DOHH2 (cell line): Measurements from ENCODE around the gene GALNT12.

Experiments
- H3F3A ChIP-seq: fragments of 200-600 bp; sonication (generic), shearing (Covaris generic); 2 replicates; pipeline ENCODE4 v1.6.0; 2016; ENCODE audit warnings: antibody characterized with exemption, mild to moderate bottlenecking; ENCODE audit not compliant: control insufficient read depth, insufficient read depth
- H3K27ac ChIP-seq: fragments of 200-600 bp; sonication (generic); 2 replicates; pipeline ENCODE4 v1.5.1; 2014; ENCODE audit warnings: low read depth, mild to moderate bottlenecking, low read length, moderate library complexity
- H3K27me3 ChIP-seq: fragments of 200-600 bp; sonication (generic); 2 replicates; pipeline ENCODE4 v1.6.1; 2014; ENCODE audit warnings: mild to moderate bottlenecking, low read length, mixed read lengths; ENCODE audit not compliant: control insufficient read depth
- H3K36me3 ChIP-seq: fragments of 200-600 bp; sonication (generic); 2 replicates; pipeline ENCODE4 v1.6.1; 2014; ENCODE audit warnings: mild to moderate bottlenecking, low read length, moderate library complexity, mixed read lengths; ENCODE audit not compliant: control insufficient read depth
- H3K4me1 ChIP-seq: fragments of 200-600 bp; sonication (generic); 2 replicates; pipeline ENCODE4 v1.6.1; 2014; ENCODE audit warnings: mild to moderate bottlenecking, low read length, mixed read lengths; ENCODE audit not compliant: control insufficient read depth
- H3K4me2 ChIP-seq: fragments of 200-600 bp; sonication (generic); 2 replicates; pipeline ENCODE4 v1.6.0; 2014; ENCODE audit warnings: mild to moderate bottlenecking, low read length, moderate library complexity
- H3K4me3 ChIP-seq: fragments of 200-600 bp; sonication (generic); 2 replicates; pipeline ENCODE4 v1.5.1; 2014; ENCODE audit warnings: mild to moderate bottlenecking, low read length, mixed read lengths
- H3K79me2 ChIP-seq: fragments of 200-600 bp; sonication (generic); 2 replicates; pipeline ENCODE4 v1.6.1; 2014; ENCODE audit warnings: mild to moderate bottlenecking, low read length, mixed read lengths; ENCODE audit not compliant: control insufficient read depth
- H3K9me2 ChIP-seq: fragments of 200-600 bp; sonication (generic); replicated peaks from 2 replicates; pipeline ENCODE4 v1.6.1; 2014; ENCODE audit warnings: mild to moderate bottlenecking, low read length, mixed read lengths; ENCODE audit not compliant: control insufficient read depth
- H3K9me3 ChIP-seq: fragments of 200-600 bp; sonication (generic); 2 replicates; pipeline ENCODE4 v1.6.1; 2014; ENCODE audit warnings: antibody characterized with exemption, low read length, mixed read lengths; ENCODE audit not compliant: control insufficient read depth, insufficient read depth
- H4K20me1 ChIP-seq: fragments of 200-600 bp; sonication (generic); 2 replicates; pipeline ENCODE4 v1.6.0; 2014; ENCODE audit warnings: low read depth, mild to moderate bottlenecking, antibody characterized with exemption, low read length, moderate library complexity; ENCODE audit not compliant: control insufficient read depth, insufficient read depth
- CTCF ChIP-seq: fragments of 200-600 bp; sonication (generic); IDR thresholded peaks from one replicate; pipeline ENCODE4 v1.5.1; 2014; ENCODE audit warnings: antibody characterized with exemption, mild to moderate bottlenecking, low read depth, low read length; ENCODE audit not compliant: poor library complexity, severe bottlenecking
- EZH2phosphoT487 ChIP-seq: fragments of 200-600 bp; sonication (generic); IDR thresholded peaks from 2 replicates; pipeline ENCODE4 v1.6.1; 2017; ENCODE audit warnings: borderline replicate concordance, mild to moderate bottlenecking, antibody characterized with exemption, low read length, moderate library complexity, mixed read lengths

GALNT12 gene

GRCh38 chr9:98818764-98819163 is 11.3 kb downstream of the GALNT12 start:
- Histone ChIP-seq H3K4me2 (no peak overlapping the region), H3K9me3 (no peaks in the 10 kb centered on the region), H4K20me1 (no peaks in the 10 kb centered on the region), H3K79me2 (no peaks in the 10 kb centered on the region), H3K27ac (no peak overlapping the region), H3K27me3 (no peaks in the 10 kb centered on the region), H3F3A (no peaks in the 10 kb centered on the region), H3K4me1 (no peaks in the 10 kb centered on the region), H3K36me3 (no peaks in the 10 kb centered on the region), H3K9me2 (no peaks in the 10 kb centered on the region), H3K4me3 (no peak overlapping the region)
- TF ChIP-seq CTCF (no peak), EZH2phosphoT487 (no peak)

- H3F3A ChIP-seq: no peaks in the 10 kb centered on the region
- H3K36me3 ChIP-seq: no peaks in the 10 kb centered on the region
- no peaks in the 10 kb centered on the region for H3K27me3 ChIP-seq
- H4K20me1 ChIP-seq: no peaks in the 10 kb centered on the region
- no peak overlapping the region for H3K27ac ChIP-seq
- no peak overlapping the region for H3K4me2 ChIP-seq
- no peaks in the 10 kb centered on the region for H3K79me2 ChIP-seq
- H3K9me3 ChIP-seq: no peaks in the 10 kb centered on the region
- H3K4me3 ChIP-seq: no peak overlapping the region
- H3K9me2 ChIP-seq: no peaks in the 10 kb centered on the region
- H3K4me1 ChIP-seq: no peaks in the 10 kb centered on the region
- no peak for TF ChIP-seq CTCF
- TF ChIP-seq EZH2phosphoT487: no peak
Measured at GRCh38 chr9:98819231-98819630, 11.8 kb downstream of the GALNT12 start.

- no peaks in the 10 kb centered on the region for H3K79me2 ChIP-seq
- H3K27me3 ChIP-seq: no peaks in the 10 kb centered on the region
- H3K27ac ChIP-seq: no peak overlapping the region
- no peak for TF ChIP-seq CTCF
- TF ChIP-seq EZH2phosphoT487: no peak
- no peaks in the 10 kb centered on the region for H3K4me1 ChIP-seq
- no peaks in the 10 kb centered on the region for H3F3A ChIP-seq
- H4K20me1 ChIP-seq: no peaks in the 10 kb centered on the region
- no peaks in the 10 kb centered on the region for H3K9me3 ChIP-seq
- H3K36me3 ChIP-seq: no peaks in the 10 kb centered on the region
- H3K4me3 ChIP-seq: no peak overlapping the region
- no peak overlapping the region for H3K4me2 ChIP-seq
- H3K9me2 ChIP-seq: no peaks in the 10 kb centered on the region
Measured at GRCh38 chr9:98821831-98822230, 14.4 kb downstream of the GALNT12 start.

GRCh38 chr9:98822661-98823060 is 15.2 kb downstream of the GALNT12 start:
- no peaks in the 10 kb centered on the region for H3K79me2 ChIP-seq
- H4K20me1 ChIP-seq: no peaks in the 10 kb centered on the region
- no peaks in the 10 kb centered on the region for H3K27me3 ChIP-seq
- no peaks in the 10 kb centered on the region for H3K9me2 ChIP-seq
- H3K4me2 ChIP-seq: no peak overlapping the region
- H3K36me3 ChIP-seq: no peaks in the 10 kb centered on the region
- no peak overlapping the region for H3K27ac ChIP-seq
- no peaks in the 10 kb centered on the region for H3K4me1 ChIP-seq
- TF ChIP-seq EZH2phosphoT487 (no peak), CTCF (no peak)
- H3F3A ChIP-seq: no peaks in the 10 kb centered on the region
- H3K9me3 ChIP-seq: no peaks in the 10 kb centered on the region
- H3K4me3 ChIP-seq: no peak overlapping the region
